GM19328 (cell line): ENCODE measurements around the gene PSD.

Experiments
- ATAC-seq: cut with Tn5 transposase; IDR thresholded peaks from one replicate; pipeline ENCODE4 v1.9.1; 2021; ENCODE audit warnings: mild to moderate bottlenecking, moderate library complexity; ENCODE audit not compliant: unreplicated experiment

Gene PSD

DNA sequence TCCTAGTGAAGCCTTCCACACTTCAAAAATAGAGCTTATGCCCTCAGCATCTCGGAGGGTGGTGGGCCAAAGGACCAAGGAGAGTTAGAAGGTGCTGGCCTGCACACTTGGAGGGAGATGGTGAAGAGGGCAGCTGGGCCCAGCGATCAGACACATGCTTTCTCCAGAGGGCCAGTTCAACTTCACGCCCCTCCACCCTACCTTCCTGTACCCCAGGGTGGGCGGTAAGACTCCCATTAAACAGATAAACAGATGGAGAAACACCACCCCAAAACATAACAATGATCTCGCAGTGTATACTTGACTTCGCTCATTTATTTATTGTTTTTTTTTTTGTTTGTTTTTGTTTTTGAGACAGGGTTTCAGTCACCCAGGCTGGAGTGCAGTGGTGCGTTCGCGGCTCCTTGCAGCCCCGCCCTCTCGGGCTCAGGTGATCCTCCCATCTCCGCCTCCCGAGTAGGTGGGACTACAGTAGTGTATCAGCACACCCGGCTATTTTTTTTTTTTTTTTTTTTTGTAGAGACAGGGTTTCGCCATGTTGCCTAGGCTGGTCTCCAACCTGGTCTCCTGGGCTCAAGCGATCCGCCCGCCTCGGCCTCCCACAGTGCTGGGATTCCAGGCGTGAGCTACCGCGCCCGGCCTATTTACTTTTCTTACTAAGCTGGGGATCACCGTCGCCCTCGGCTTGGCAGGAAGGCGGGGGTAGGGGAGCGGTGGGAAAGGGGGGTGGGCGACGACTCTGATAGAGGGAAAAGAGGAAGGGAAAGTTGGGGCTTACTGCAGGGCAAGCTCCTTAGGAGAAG is 30.9 kb upstream of the PSD start:
- ATAC-seq = peak; percentile 41

GRCh38 chr10:102444851-102445250 is 26.3 kb upstream of the PSD start:
- ATAC-seq = no peak

DNA sequence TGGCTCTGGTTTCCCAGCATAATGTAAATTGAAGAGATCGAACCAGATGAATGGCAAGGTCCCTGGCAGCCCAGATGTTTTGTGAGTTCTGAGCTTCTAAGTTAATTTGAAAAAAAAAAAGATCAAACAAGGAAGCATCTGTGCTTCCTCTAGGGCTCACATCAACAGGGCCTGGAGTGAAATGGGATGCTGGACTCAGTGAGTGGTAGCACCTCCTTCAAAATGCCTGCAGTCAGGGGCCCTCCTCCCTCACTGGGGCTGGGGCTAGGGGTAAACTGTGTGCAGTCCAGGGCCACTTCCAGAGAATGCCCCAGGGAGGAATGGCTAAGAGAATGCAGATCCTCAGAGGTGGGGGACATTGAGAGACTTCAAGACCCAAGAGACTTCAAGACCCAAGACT is 19.8 kb upstream of the PSD start:
- ATAC-seq = no peak

DNA sequence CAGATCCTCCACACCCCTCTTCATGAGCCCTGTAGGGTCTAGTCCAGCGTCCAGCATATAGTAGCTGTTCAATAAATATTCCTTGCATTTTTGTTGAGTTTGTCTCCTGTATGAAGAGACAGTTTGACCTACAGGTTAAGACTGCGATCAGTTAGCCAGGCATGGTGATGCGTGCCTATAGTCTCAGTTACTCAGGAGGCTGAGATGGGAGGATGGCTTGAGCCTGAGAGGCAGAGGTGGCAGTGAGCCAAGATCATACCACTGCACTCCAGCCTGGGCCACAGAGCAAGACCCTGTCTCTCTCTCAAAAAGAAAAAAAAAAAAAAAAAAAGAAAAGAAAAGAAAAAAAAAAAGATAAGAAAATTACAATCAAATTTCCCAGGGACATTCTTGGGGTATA is 18.9 kb upstream of the PSD start:
- ATAC-seq = no peak

DNA sequence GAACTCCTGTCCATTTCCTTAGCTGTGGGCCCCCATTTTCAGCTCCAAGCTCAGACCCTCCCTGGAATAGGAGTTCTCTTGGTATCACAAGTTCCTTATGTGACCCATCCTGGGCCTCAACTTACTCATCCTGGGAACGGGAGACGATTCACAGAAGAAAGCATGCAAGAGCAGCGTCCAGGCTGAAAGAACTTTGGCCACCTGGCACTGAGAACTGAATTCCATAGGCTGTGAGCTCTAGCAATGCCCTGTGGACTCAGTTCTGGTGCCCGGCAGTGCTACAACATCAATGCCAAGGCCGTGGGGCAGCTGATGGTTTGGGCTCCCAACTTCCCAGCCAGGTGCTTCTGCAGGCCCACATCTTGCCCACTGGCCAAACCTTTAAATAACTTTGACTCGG is 17.7 kb upstream of the PSD start:
- ATAC-seq = no peak

DNA sequence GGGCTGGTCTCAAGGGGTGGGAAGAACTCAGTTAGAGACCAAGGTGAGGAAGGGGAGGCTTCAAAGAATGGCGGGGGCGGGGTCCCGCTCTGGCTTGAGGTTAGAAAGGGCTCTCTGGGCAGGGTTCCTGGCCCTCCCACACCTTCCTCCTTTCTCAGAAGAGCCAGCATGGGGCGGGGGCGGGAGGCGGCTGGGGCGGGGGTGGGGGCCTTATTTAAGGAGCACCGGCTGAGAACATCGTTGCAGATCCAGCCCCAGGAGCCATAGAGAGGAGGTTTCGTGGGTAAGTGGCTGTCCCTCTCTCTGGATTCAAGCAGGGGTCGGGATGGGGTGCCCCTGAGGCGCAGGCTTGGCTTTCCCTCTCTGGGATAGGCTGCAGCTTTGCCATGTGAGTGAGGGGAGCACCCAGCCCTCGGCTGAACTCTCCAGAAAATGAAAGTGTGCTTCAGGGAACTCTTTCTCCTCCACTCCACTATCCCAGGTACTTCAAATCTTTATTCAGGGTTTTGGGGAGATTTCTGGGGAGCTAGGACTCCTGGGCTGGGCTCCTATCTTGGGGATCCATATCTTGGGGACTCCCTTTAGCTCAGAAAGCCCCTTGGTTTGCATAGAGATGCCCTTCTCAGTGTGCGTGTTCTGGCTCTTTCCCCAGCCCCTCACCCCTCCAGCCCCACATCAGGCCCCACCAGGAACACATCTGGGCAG is 17.1 kb upstream of the PSD start:
- no peak for ATAC-seq

DNA sequence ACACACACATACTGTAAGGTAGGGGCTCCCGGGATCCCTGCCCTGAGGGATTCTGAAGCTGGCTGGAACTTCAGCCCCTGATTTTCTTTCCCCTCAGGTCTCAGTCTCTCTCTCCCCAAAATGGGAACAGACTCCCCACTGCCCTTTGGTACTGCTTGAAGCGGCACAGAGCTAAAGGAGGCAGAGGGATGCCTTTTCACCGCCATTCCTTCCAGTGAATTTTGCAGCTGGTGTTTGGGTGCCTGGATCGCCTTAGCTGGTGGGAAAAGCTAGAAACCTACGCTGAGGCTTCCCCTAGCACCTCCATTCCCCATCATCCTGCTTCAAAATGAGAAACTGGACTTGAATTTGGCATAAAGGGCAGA is 16.5 kb upstream of the PSD start:
- no peak for ATAC-seq

DNA sequence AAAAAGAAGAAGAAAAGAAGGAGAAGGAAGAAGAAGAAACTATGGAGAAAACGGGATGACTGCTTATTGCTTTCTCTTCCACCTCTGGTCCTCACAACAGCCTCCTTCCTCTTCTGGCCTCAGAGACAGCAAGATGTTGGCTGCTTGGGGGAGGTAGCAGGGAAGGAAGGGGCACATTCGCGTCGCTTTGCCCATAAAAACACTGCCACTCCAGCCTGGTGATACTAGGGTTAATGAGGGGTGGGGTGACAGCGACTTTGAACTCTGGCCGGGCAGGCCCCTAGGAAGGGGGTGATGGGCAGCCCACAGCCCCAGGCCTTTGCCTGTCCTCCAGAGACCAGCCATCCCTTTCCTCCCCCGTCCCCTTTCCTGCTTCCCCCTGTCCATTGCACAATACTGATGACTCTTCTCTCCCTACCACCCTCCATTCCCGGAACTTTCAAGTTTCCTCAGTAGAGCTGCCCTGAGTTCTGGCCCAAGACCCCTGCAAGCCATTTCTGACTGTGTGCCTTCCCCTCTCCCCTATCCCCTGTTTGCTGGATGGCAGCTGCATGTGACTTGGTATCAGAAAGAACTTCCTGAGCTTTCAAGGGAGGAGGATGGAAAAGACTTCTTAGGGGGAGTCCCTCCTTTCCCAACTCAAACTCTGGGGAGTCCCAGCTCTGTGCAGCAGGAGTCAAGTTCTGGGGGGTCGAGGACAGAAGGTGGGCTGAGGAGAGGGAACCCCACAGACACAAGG is 16.0 kb upstream of the PSD start:
- no peak for ATAC-seq

DNA sequence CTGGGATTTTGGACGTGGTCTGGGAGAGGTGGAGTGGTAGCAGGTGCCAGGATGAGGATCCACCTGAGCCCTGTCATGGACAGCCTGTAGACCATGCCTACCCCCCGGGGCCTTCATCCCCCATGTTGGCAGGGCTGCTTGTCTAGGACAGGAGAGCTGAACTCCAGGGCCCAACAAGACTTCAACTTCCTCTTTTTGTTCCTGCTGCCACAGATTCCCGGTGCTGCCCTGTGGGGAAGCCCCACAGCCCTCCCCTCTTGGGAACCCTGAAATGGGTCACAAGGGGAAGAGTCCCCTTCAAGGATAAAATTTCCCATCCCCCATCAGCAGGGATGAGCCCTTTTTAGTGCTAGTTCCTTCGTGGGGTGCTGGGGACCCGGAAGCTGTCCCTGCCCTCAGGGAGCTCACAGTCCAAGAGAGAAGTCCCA is 15.0 kb upstream of the PSD start:
- no peak for ATAC-seq

- ATAC-seq = peak; percentile 89
Measured at GRCh38 chr10:102432162-102432950, 13.8 kb upstream of the PSD start, which contains the start of gene CUEDC2. Gene CUEDC2 (minus strand): TSS chr10:102432574. CDS start chr10:102425188, 7,386 bp downstream.

DNA sequence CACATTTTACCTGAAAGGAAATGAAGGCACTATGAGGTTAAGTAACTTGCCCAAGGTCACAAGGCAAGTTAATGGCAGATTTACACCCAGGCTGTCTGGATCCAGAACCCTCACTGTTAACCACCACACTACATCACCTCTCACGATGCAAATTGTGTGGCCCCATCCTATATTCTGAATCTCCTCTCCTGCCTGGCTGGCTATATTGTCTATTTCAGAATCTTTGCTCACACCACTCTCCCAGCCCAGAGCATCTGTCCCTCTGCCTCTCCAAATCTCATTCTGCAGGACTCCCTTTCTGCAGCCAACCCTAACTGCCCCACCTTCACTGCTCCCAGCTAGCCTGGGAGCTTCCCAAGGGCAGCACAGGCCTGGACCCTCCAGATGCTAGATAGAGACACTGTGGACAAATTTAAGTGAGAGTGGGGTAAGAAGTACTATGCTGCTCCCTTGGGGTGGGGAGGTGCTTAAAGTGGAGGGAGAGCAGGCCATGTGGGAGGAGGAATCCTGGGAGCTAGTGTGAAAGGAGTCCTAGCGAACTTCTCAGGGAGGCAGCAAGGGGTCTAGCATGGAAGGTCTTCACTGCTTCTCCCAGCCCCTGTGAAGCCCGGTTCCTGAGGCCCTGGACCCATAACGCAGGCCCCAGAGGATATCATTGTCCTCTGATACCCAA is 13.0 kb upstream of the PSD start:
- ATAC-seq = no peak

DNA sequence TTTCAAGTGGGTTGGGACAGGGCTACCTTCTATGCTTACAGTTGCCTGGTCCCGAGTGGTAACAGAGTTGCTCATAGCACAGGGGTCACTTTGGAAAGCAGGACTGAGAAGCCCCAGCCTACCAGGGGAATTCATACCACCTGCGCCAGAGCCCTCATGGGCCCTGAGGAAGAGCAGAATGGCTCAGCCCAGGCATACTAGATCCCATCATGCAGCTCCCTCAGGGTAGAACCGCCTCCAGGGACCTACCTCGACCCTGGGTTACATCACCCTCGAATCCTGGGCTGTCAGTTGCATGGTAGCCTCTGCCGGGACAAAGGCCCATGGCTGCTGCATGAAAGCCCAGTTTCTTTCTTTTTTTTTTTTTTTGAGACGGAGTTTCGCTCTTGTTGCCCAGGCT is 10.9 kb upstream of the PSD start:
- ATAC-seq = no peak

GRCh38 chr10:102426803-102427287 is 8.3 kb upstream of the PSD start:
- ATAC-seq = no peak

DNA sequence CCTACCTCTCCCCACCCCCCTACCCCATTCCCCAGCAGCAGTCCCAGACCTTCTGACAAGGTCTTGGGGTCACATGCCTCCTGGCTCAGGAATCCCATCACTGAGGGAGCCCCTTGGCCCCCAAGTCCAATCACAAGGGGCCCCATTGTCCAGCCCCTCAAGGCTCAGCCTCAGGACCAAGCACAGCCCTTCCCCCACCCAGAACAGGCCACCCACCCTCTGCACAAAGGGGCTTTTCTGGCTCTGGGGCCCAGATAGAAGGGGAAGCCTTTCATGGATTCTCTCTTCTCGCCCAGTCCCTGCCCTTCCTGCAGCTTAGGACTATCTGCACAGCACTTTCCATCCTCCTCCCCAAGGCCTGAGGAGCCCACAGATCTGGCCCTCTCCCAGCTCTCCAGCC is 6.9 kb upstream of the PSD start:
- ATAC-seq = no peak

DNA sequence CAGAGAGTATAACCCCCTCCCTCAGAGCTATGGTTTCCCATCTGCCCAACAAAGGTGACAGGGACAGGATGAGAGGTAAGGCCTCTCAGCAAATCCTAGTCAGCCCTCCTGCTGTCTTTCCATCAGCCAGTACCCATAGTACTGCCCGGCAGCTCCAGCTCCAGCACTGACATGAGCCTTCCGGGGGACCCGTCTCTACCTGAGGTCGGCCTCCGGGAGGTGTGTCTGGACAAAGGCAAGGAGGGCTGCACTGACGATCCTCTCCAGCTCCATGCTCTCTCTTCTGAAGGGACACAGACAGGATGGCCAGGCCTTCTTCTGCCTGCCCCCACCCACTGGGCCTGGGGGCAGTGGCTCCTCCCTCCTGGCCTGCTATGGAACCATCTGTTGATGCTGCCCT is 6.3 kb upstream of the PSD start:
- ATAC-seq = no peak

DNA sequence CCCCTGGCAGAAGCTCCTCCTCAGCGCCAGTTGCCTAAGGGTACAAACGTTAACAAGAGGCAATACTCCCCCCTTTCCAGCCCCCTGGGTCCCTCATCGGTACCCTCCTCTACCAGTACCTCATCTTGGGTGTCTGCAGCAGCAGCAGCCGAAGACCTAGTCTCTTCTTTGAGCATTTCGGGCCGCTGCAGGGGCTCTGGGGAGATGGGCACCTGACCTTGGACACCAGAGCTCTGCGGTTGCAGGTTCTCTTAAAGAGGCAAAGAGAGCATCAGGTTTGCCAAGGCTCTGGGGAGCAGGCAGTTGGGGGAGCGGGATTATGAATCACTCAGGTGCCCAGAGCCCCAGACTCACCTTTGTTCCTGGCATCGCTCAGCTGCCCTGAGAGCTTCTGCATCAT is 5.6 kb upstream of the PSD start:
- ATAC-seq = no peak

- no peak for ATAC-seq
Measured at GRCh38 chr10:102423372-102423968, 4.9 kb upstream of the PSD start.

DNA sequence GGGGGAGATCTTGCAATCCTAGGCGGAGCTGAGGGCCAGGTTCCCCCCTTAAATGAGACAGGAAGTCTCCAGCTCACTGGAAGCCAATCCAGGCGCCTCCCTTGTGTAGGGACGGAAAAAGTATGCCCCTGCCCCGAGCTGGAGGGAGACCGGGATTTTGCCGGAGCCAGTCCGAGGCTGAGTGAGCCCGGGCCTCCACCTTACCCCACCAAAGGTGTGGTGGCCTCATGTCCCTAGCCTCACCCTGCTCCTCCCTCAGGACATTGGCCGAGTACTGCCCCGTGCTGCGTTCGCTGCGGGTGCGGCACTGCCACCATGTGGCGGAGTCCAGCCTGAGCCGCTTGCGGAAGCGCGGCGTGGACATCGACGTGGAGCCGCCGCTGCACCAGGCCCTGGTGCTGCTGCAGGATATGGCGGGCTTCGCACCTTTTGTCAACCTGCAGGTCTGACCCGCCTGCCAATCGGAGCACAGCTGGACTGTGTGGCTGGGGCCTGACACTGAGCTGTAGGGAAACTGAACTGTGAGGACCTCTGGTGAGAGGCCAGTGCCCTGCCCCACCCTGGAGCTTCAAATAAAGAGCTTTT is 4.1 kb upstream of the PSD start:
- ATAC-seq = no peak

DNA sequence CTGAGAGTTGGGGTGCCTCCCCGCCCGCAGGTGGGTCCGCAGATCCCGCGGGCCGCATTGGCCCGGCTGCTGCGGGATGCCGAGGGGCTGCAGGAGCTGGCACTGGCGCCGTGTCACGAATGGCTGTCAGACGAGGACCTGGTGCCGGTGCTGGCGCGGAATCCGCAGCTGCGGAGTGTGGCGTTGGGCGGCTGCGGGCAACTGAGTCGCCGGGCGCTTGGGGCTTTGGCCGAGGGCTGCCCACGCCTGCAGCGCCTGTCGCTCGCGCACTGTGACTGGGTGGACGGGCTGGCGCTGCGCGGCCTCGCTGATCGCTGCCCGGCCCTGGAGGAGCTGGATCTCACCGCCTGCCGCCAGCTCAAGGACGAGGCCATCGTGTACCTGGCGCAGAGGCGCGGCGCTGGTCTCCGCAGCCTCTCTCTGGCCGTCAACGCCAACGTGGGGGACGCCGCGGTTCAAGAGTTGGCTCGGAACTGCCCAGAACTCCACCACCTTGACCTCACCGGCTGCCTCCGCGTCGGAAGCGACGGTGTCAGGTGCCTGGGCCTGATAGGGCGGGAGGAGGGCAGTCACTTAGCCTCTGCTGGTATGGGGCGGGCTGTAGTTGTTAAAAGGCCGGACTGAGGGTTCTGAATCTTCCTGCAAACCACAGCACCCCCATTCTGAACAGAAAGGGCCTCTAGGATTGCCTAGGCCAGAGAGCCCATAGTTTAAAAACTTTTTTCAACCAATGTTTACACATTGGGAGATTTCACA is 3.4 kb upstream of the PSD start:
- ATAC-seq = no peak
